GM12878 (cell line): ENCODE data around the gene TEX2. TPM values are rescaled to one million over a fixed set of nuclear protein-coding genes. Genes with fewer than 3 reads are reported as not detected.

ENCODE experiments used
- ATAC-seq: fragments of 200-7000 bp; cut with Tn5 transposase; 3 replicates; pipeline ENCODE4 v1.9.1; 2020; ENCODE audit warnings: mild to moderate bottlenecking, moderate library complexity
- BruUV-seq: library from RNA; stranded (reverse); fragments of 400-500 nt; replicated peaks from 2 replicates; lab custom pipeline; 2021; lab: Mats Ljungman, UMichigan
- CTCF ChIA-PET: fragments of 300-600 bp; sonication (Branson Sonifier 250); formaldehyde crosslinking; extraction: SDS; loops from one replicate; lab custom pipeline; 2021; ENCODE audit warnings: inconsistent platforms; lab: Yijun Ruan, JAX
- POLR2A ChIA-PET: fragments of 350-600 bp; formaldehyde crosslinking; extraction: SDS; loops from one replicate; lab custom pipeline; 2021; ENCODE audit warnings: inconsistent platforms; lab: Charles Lee
- RAD21 ChIA-PET: fragments of 300-600 bp; sonication (Branson Sonifier 250); formaldehyde crosslinking; loops from one replicate; lab custom pipeline; 2023; ENCODE audit warnings: antibody characterized with exemption; ENCODE audit not compliant: unreplicated experiment; lab: Charles Lee
- SMC1A ChIA-PET: fragments of 300-600 bp; sonication (Branson Sonifier 250); formaldehyde crosslinking; loops from one replicate; lab custom pipeline; 2023; ENCODE audit not compliant: unreplicated experiment, uncharacterized antibody; lab: Charles Lee
- DNase-seq: peaks from one replicate; pipeline ENCODE4 v3.0.0-alpha.2; 2011; ENCODE audit warnings: low read depth, low spot score
- FAIRE-seq: peaks from 3 replicates; lab custom pipeline; 2011; peaks lifted over from hg19 to GRCh38; lab: Jason Lieb, UNC
- H2AFZ ChIP-seq: 2 replicates; pipeline ENCODE4 v1.6.0; 2011; ENCODE audit warnings: low read depth, low read length, control low read depth; ENCODE audit not compliant: control insufficient read depth
- H3K27ac ChIP-seq: 2 replicates; pipeline ENCODE4 v1.5.1; 2011; ENCODE audit warnings: control low read depth; ENCODE audit not compliant: control insufficient read depth, insufficient read depth
- H3K27me3 ChIP-seq, 2 experiments: replicated peaks in 1 of 2; 2 replicates each; pipeline versions ENCODE4 v1.6.0 to v1.6.1; 2011; ENCODE audit warnings: low read length in 1 of 2; ENCODE audit not compliant: control insufficient read depth in 2 of 2, insufficient read depth in 2 of 2
- H3K36me3 ChIP-seq, 2 experiments: 2 replicates each; pipeline ENCODE4 v1.5.1; 2011; ENCODE audit warnings: low read length in 1 of 2; ENCODE audit not compliant: control insufficient read depth in 2 of 2, insufficient read depth in 2 of 2
- H3K4me1 ChIP-seq: 2 replicates; pipeline ENCODE4 v1.6.1; 2011; ENCODE audit warnings: mild to moderate bottlenecking, low read length, moderate library complexity, mixed read lengths; ENCODE audit not compliant: control insufficient read depth, insufficient read depth
- H3K4me2 ChIP-seq: 2 replicates; pipeline ENCODE4 v1.6.0; 2011; ENCODE audit warnings: control low read depth; ENCODE audit not compliant: control insufficient read depth, insufficient read depth
- H3K4me3 ChIP-seq: fragments of 200-600 bp; sonication (generic); 2 replicates; pipeline ENCODE4 v1.5.1; 2016
- H3K79me2 ChIP-seq: 2 replicates; pipeline ENCODE4 v1.6.0; 2011; ENCODE audit warnings: low read length; ENCODE audit not compliant: control insufficient read depth, insufficient read depth
- H3K9ac ChIP-seq: 2 replicates; pipeline ENCODE4 v1.8.0; 2011; ENCODE audit warnings: low read length, control low read depth, mixed read lengths; ENCODE audit not compliant: control insufficient read depth, insufficient read depth
- H3K9me3 ChIP-seq: replicated peaks from 3 replicates; pipeline ENCODE4 v1.5.1; 2011; ENCODE audit warnings: mild to moderate bottlenecking, low read length; ENCODE audit not compliant: control insufficient read depth, insufficient read depth
- H4K20me1 ChIP-seq: 2 replicates; pipeline ENCODE4 v1.6.0; 2011; ENCODE audit not compliant: control insufficient read depth, insufficient read depth
- EED ChIP-seq: sonication (generic); IDR thresholded peaks from 2 replicates; pipeline ENCODE4 v1.6.1; 2016; ENCODE audit warnings: antibody characterized with exemption, low read depth
- NFXL1 ChIP-seq: fragments of 450-650 bp; IDR thresholded peaks from 2 replicates; pipeline ENCODE4 v1.6.1; 2017; ENCODE audit warnings: antibody characterized with exemption, mild to moderate bottlenecking, borderline replicate concordance
- RELA ChIP-seq: fragments of 450-650 bp; IDR thresholded peaks from 2 replicates; pipeline ENCODE4 v1.8.0; 2014; ENCODE audit warnings: borderline replicate concordance; ENCODE audit not compliant: partially characterized antibody
- REST ChIP-seq: IDR thresholded peaks from 2 replicates; pipeline ENCODE4 v1.6.1; 2012; ENCODE audit warnings: mild to moderate bottlenecking, low read depth, low read length
- RFX5 ChIP-seq: IDR thresholded peaks from 2 replicates; pipeline ENCODE4 v1.6.1; 2011; ENCODE audit warnings: low read depth, low read length, improper control_type of control experiment
- TBL1XR1 ChIP-seq: IDR thresholded peaks from 2 replicates; pipeline ENCODE4 v1.6.1; 2012; ENCODE audit warnings: low read depth, low read length, improper control_type of control experiment
- ZNF384 ChIP-seq: IDR thresholded peaks from 2 replicates; pipeline ENCODE4 v1.6.1; 2012; ENCODE audit warnings: low read depth, mild to moderate bottlenecking, low read length, improper control_type of control experiment, borderline replicate concordance
- ZNF592 ChIP-seq: fragments of 450-650 bp; IDR thresholded peaks from 2 replicates; pipeline ENCODE4 v1.6.1; 2017; ENCODE audit warnings: mild to moderate bottlenecking, moderate library complexity
- WGBS: methylation state at CpG from one replicate; pipeline ENCODE4 v1.1.6; 2016; ENCODE audit warnings: low lambda C conversion rate; ENCODE audit not compliant: insufficient replicate concordance, insufficient coverage; ENCODE audit errors: missing lambda C conversion rate; 5-methylcytosine and 5-hydroxymethylcytosine counted together
- in situ Hi-C: fragments of 300-500 bp; cut with MboI; formaldehyde crosslinking; loops from 9 replicates; pipeline ENCODE4 v1.14.3; 2018; ENCODE audit warnings: mixed read lengths
- intact Hi-C: fragments of 100-400 bp; cut with micrococcal nuclease; formaldehyde crosslinking; loops from one replicate; pipeline ENCODE4 v1.14.2; 2022; ENCODE audit not compliant: unreplicated experiment
- polyA plus RNA-seq, 11 experiments: library from polyadenylated mRNA; depleted of rRNA in 4 of 11; unstranded in 6 of 11; stranded (reverse) in 5 of 11; fragments of >200 nt; fragmentation: Nextera tagmentation in 4 of 11; fragmentation: Illumina TruSeq in 1 of 11; extraction: Ambion mirVana in 4 of 11; extraction: Trizol in 1 of 11; gene quantifications; 1 replicate in 1 of 11; 2 replicates in 10 of 11; pipeline versions ENCODE4 v1.2.1 to v1.2.3, GENCODE V29; 2011 to 2016; ENCODE audit warnings: inconsistent platforms in 2 of 11, missing spikeins in 2 of 11, low read depth in 1 of 11
- total RNA-seq, 4 experiments: library from RNA; depleted of rRNA in 3 of 4; stranded (reverse); fragments of >200 nt in 3 of 4; fragmentation: Illumina TruSeq in 1 of 4; extraction: Trizol in 1 of 4; gene quantifications; 2 replicates each; pipeline versions ENCODE4 v1.2.1 to v1.2.3, GENCODE V29; 2013 to 2021
- TF ChIP-seq, protein P1 (sequence below): IDR thresholded peaks from 2 replicates; pipeline ENCODE4 v1.6.1; 2012; ENCODE audit warnings: improper control_type of control experiment, low read depth, low read length; ENCODE audit not compliant: insufficient replicate concordance

TEX2 gene
- total and polyA plus RNA-seq, 10 of the 15 experiments (the other 5 are each of a cell fraction or from before 2014, with no cell fraction given), result 3.8 to 19.9 (median 15.8) TPM

- H3K36me3 ChIP-seq, result no peaks in the 10 kb centered on the region; a peak in 1 of 4 replicates
- no peak overlapping the region for H3K4me3 ChIP-seq
- H4K20me1 ChIP-seq, result no peaks in the 10 kb centered on the region
- ChIA-PET SMC1A (interaction anchor here (1.1 to 5.6 kb wide), 7 partner anchors 7 to 105 kb away, joined by 3 to 60 read pairs (median 6); partner anchors contain the start of genes ERN1 and ICAM2), POLR2A (interaction anchor here (0.6 to 1.6 kb wide), 6 partner anchors 21 to 96 kb away, joined by 3 to 12 read pairs (median 4); no protein-coding TSS in a partner anchor), CTCF (interaction anchor here (0.6 to 6.5 kb wide), 8 partner anchors 8 to 272 kb away, joined by 3 to 82 read pairs (median 4); partner anchors contain the start of gene ERN1), RAD21 (interaction anchor here (1.2 to 14.4 kb wide), 5 partner anchors 8 to 105 kb away, joined by 4 to 507 read pairs (median 7); no protein-coding TSS in a partner anchor)
- H3K4me2 ChIP-seq, result no peak overlapping the region
- no peak overlapping the region for H2AFZ ChIP-seq
- H3K4me1 ChIP-seq, result peaks cover 28% of the 10 kb centered on the region
- no peak for TF ChIP-seq EED
- no peak for TF ChIP-seq REST
- no peak for TF ChIP-seq ZNF592
- no peak for TF ChIP-seq RELA
- TF ChIP-seq, protein P1, sequence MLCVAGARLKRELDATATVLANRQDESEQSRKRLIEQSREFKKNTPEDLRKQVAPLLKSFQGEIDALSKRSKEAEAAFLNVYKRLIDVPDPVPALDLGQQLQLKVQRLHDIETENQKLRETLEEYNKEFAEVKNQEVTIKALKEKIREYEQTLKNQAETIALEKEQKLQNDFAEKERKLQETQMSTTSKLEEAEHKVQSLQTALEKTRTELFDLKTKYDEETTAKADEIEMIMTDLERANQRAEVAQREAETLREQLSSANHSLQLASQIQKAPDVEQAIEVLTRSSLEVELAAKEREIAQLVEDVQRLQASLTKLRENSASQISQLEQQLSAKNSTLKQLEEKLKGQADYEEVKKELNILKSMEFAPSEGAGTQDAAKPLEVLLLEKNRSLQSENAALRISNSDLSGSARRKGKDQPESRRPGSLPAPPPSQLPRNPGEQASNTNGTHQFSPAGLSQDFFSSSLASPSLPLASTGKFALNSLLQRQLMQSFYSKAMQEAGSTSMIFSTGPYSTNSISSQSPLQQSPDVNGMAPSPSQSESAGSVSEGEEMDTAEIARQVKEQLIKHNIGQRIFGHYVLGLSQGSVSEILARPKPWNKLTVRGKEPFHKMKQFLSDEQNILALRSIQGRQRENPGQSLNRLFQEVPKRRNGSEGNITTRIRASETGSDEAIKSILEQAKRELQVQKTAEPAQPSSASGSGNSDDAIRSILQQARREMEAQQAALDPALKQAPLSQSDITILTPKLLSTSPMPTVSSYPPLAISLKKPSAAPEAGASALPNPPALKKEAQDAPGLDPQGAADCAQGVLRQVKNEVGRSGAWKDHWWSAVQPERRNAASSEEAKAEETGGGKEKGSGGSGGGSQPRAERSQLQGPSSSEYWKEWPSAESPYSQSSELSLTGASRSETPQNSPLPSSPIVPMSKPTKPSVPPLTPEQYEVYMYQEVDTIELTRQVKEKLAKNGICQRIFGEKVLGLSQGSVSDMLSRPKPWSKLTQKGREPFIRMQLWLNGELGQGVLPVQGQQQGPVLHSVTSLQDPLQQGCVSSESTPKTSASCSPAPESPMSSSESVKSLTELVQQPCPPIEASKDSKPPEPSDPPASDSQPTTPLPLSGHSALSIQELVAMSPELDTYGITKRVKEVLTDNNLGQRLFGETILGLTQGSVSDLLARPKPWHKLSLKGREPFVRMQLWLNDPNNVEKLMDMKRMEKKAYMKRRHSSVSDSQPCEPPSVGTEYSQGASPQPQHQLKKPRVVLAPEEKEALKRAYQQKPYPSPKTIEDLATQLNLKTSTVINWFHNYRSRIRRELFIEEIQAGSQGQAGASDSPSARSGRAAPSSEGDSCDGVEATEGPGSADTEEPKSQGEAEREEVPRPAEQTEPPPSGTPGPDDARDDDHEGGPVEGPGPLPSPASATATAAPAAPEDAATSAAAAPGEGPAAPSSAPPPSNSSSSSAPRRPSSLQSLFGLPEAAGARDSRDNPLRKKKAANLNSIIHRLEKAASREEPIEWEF, result no peak
- no peak for TF ChIP-seq NFXL1
- no peak for TF ChIP-seq RFX5
- TF ChIP-seq TBL1XR1, result no peak
- TF ChIP-seq ZNF384, result no peak
- peaks cover 79% of the 10 kb centered on the region for H3K79me2 ChIP-seq
- FAIRE-seq (no peak), ATAC-seq (no peak), DNase-seq (no peak)
- no peak overlapping the region for H3K27ac ChIP-seq
- in situ Hi-C loops (no loop called here), intact Hi-C loops (no loop called here)
- no peak overlapping the region for H3K9ac ChIP-seq
- WGBS, result 66% methylated on average over 3 of the region's 3 CpGs
- BruUV-seq, result no TSS peak
- H3K27me3 ChIP-seq, result no peaks in the 10 kb centered on the region
- H3K9me3 ChIP-seq, result no peaks in the 10 kb centered on the region; the same call in 1 of the 3 replicates
Observed at GRCh38 chr17:64124609-64125008, 138.5 kb downstream of the TEX2 start.
